ENCODE measurements around the gene IRAK1.
"Not testable (repeated sequence)": the region's sequence is repeated elsewhere in the genome, so short reads cannot be mapped to it uniquely, and the experiment has no call there.

The IRAK1 gene

GRCh38 chrX:154018518-154019060 lies 1.1 kb downstream of the IRAK1 start:
- DNase-seq: no peak

GRCh38 chrX:154017766-154018517 lies 1.8 kb downstream of the IRAK1 start:
- no peak for DNase-seq

GRCh38 chrX:154016366-154017076 lies 3.2 kb downstream of the IRAK1 start:
- no peak for DNase-seq

GRCh38 chrX:154015581-154016264 lies 4.0 kb downstream of the IRAK1 start:
- DNase-seq: no peak

- DNase-seq: no peak
These were observed 5.0 kb downstream of the IRAK1 start for GRCh38 chrX:154014429-154015380.

GRCh38 chrX:154013614-154014360 lies 5.9 kb downstream of the IRAK1 start:
- DNase-seq: no peak

- DNase-seq: no peak
These were observed 6.7 kb downstream of the IRAK1 start for GRCh38 chrX:154013001-154013421.

GRCh38 chrX:154012336-154012991 lies 7.2 kb downstream of the IRAK1 start:
- DNase-seq: no peak

- no peak for DNase-seq
These were observed 8.0 kb downstream of the IRAK1 start for GRCh38 chrX:154011376-154012335.

- DNase-seq: no peak
These were observed 9.2 kb downstream of the IRAK1 start for GRCh38 chrX:154010330-154011087.

- no peak for DNase-seq
These were observed 11.2 kb downstream of the IRAK1 start for GRCh38 chrX:154008521-154008920.

GRCh38 chrX:154006947-154007346 lies 12.8 kb downstream of the IRAK1 start:
- no peak for DNase-seq

- no peak for DNase-seq
These were observed 15.4 kb downstream of the IRAK1 start for GRCh38 chrX:154004315-154004714.

GRCh38 chrX:154002215-154002719 lies 17.4 kb downstream of the IRAK1 start:
- DNase-seq: peak; percentile 80

- no peak for DNase-seq
These were observed 19.7 kb downstream of the IRAK1 start for GRCh38 chrX:154000051-154000450.

GRCh38 chrX:153999359-154000037 lies 20.2 kb downstream of the IRAK1 start:
- no peak for DNase-seq

GRCh38 chrX:153995504-153995903 lies 24.2 kb downstream of the IRAK1 start:
- DNase-seq: no peak

- not testable (repeated sequence) for DNase-seq
These were observed 25.3 kb downstream of the IRAK1 start for GRCh38 chrX:153994398-153994797.
